WTC11 (cell line): ENCODE measurements around the gene USP4. TPM values are rescaled to one million over a fixed set of nuclear protein-coding genes. Genes with fewer than 3 reads are reported as not detected.

Experiments
- ATAC-seq: fragments of 200-7000 bp; cut with Tn5 transposase; 2 replicates; pipeline ENCODE4 v1.10.0; 2021; ENCODE audit warnings: mild to moderate bottlenecking, moderate library complexity
- CTCF ChIA-PET: fragments of 300-600 bp; sonication (Branson Sonifier 250); formaldehyde crosslinking; loops from one replicate; lab custom pipeline; 2021; ENCODE audit warnings: antibody characterized with exemption; lab: Charles Lee
- POLR2A ChIA-PET: fragments of 350-600 bp; sonication (Branson Sonifier 250); formaldehyde crosslinking; loops from one replicate; lab custom pipeline; 2021; ENCODE audit warnings: antibody characterized with exemption; lab: Charles Lee
- DNase-seq: peaks from one replicate; pipeline ENCODE4 v3.0.0; 2021; ENCODE audit warnings: low spot score
- H3K27ac Mint-ChIP-seq: 2 replicates; pipeline ENCODE4 v1.8.0; 2021; ENCODE audit warnings: mixed read lengths
- H3K27me3 Mint-ChIP-seq: 2 replicates; pipeline ENCODE4 v1.8.0; 2021; ENCODE audit warnings: low read depth, mild to moderate bottlenecking, moderate library complexity, mixed read lengths
- H3K36me3 Mint-ChIP-seq: 2 replicates; pipeline ENCODE4 v1.8.0; 2021; ENCODE audit warnings: mixed read lengths
- H3K4me1 Mint-ChIP-seq: 2 replicates; pipeline ENCODE4 v1.8.0; 2022; ENCODE audit warnings: mixed read lengths
- H3K4me3 Mint-ChIP-seq: 2 replicates; pipeline ENCODE4 v1.8.0; 2021; ENCODE audit warnings: mild to moderate bottlenecking, moderate library complexity, mixed read lengths
- H3K9me3 Mint-ChIP-seq: 2 replicates; pipeline ENCODE4 v1.8.0; 2021; ENCODE audit warnings: mixed read lengths
- CREM ChIP-seq: sonication (generic); formaldehyde crosslinking; IDR thresholded peaks from 2 replicates; pipeline ENCODE4 v1.8.1; 2022; ENCODE audit warnings: mild to moderate bottlenecking, missing genetic modification reagents, moderate library complexity
- CTCF ChIP-seq: fragments of 200-600 bp; IDR thresholded peaks from 2 replicates; pipeline ENCODE4 v1.8.0; 2022; ENCODE audit warnings: antibody characterized with exemption
- E2F4 ChIP-seq: sonication (generic); formaldehyde crosslinking; IDR thresholded peaks from 2 replicates; pipeline ENCODE4 v1.8.1; 2022; ENCODE audit warnings: low read depth, mild to moderate bottlenecking, moderate library complexity, missing genetic modification reagents, borderline replicate concordance
- FOXJ3 ChIP-seq: sonication (generic); formaldehyde crosslinking; IDR thresholded peaks from 2 replicates; pipeline ENCODE4 v1.9.0; 2021; ENCODE audit warnings: missing genetic modification reagents, mild to moderate bottlenecking, borderline replicate concordance
- NR2C2 ChIP-seq: sonication (generic); formaldehyde crosslinking; IDR thresholded peaks from 2 replicates; pipeline ENCODE4 v1.8.0; 2022; ENCODE audit warnings: mild to moderate bottlenecking, missing genetic modification reagents
- PRDM15 ChIP-seq: sonication (generic); formaldehyde crosslinking; IDR thresholded peaks from 2 replicates; pipeline ENCODE4 v1.8.0; 2022; ENCODE audit warnings: missing genetic modification reagents
- PRRX2 ChIP-seq: fragments of 250-450 bp; sonication (Bioruptor Pico); IDR thresholded peaks from 2 replicates; pipeline ENCODE4 v1.8.0; 2021; ENCODE audit warnings: mild to moderate bottlenecking
- RORB ChIP-seq: fragments of 250-450 bp; sonication (Bioruptor Pico); IDR thresholded peaks from 2 replicates; pipeline ENCODE4 v1.9.0; 2021; ENCODE audit warnings: mild to moderate bottlenecking
- SMAD4 ChIP-seq: sonication (generic); formaldehyde crosslinking; IDR thresholded peaks from 2 replicates; pipeline ENCODE4 v1.8.0; 2022; ENCODE audit warnings: mild to moderate bottlenecking, missing genetic modification reagents
- ZNF281 ChIP-seq: sonication (generic); formaldehyde crosslinking; IDR thresholded peaks from 2 replicates; pipeline ENCODE4 v1.8.0; 2023; ENCODE audit warnings: mild to moderate bottlenecking, missing genetic modification reagents
- ZNF317 ChIP-seq: sonication (generic); formaldehyde crosslinking; IDR thresholded peaks from 2 replicates; pipeline ENCODE4 v1.8.1; 2023; ENCODE audit warnings: low read depth, mild to moderate bottlenecking, moderate library complexity, missing genetic modification reagents, borderline replicate concordance
- ZNF532 ChIP-seq: fragments of 250-450 bp; sonication (Bioruptor Pico); IDR thresholded peaks from 2 replicates; pipeline ENCODE4 v1.9.0; 2021; ENCODE audit warnings: mild to moderate bottlenecking, borderline replicate concordance
- total RNA-seq: library from RNA; stranded (reverse); gene quantifications from 3 replicates; pipeline ENCODE4 v1.2.3, GENCODE V29; 2021

USP4 gene
- total RNA-seq, 1 experiment from 2014 or later: 29.1 TPM

- TF ChIP-seq PRDM15 (CRISPR knock-in tag): no peak
Measured at GRCh38 chr3:49296781-49297411, 43.0 kb downstream of the USP4 start (continued).

GRCh38 chr3:49295489-49296058 is 44.3 kb downstream of the USP4 start:
- no peaks in the 10 kb centered on the region for H3K9me3 Mint-ChIP-seq
- peaks cover 53% of the 10 kb centered on the region for H3K36me3 Mint-ChIP-seq
- ChIA-PET POLR2A (no interaction called here), CTCF (no interaction called here)
- no peak overlapping the region for H3K27ac Mint-ChIP-seq
- no peak for TF ChIP-seq ZNF317 (CRISPR knock-in tag)
- peak; percentile 50; the same call in 1 of the 2 replicates for TF ChIP-seq CTCF
- no peak overlapping the region for H3K4me3 Mint-ChIP-seq
- ATAC-seq (no peak), DNase-seq (peak; percentile 18)
- H3K27me3 Mint-ChIP-seq: no peaks in the 10 kb centered on the region
- H3K4me1 Mint-ChIP-seq: no peaks in the 10 kb centered on the region

GRCh38 chr3:49294343-49294742 is 45.5 kb downstream of the USP4 start:
- Mint-ChIP-seq H3K4me1 (no peaks in the 10 kb centered on the region), H3K27ac (no peak overlapping the region), H3K4me3 (no peak overlapping the region), H3K36me3 (peaks cover 44% of the 10 kb centered on the region), H3K27me3 (no peaks in the 10 kb centered on the region), H3K9me3 (no peaks in the 10 kb centered on the region)
- no peak for ATAC-seq
- TF ChIP-seq CREM (CRISPR knock-in tag) (no peak), ZNF532 (CRISPR knock-in tag) (no peak), RORB (CRISPR knock-in tag) (no peak), SMAD4 (no peak), FOXJ3 (no peak), PRRX2 (CRISPR knock-in tag) (no peak), ZNF281 (CRISPR knock-in tag) (no peak), NR2C2 (CRISPR knock-in tag) (no peak), E2F4 (CRISPR knock-in tag) (no peak)
- ChIA-PET POLR2A (no interaction called here), CTCF (interaction anchor here (0.6 to 1.3 kb wide), 2 partner anchors 46 to 175 kb away, joined by 3 read pairs; partner anchors contain the start of gene USP4)
- DNase-seq: no peak
